ENCODE data around the gene CYP39A1. TPM values are rescaled to one million over a fixed set of nuclear protein-coding genes. Genes with fewer than 3 reads are reported as not detected.

The CYP39A1 gene
- total and polyA plus RNA-seq, 2 of the 13 experiments (the other 11 are each of a cell fraction or from before 2014, with no cell fraction given), result 0.13 TPM; not detected in 1

DNA sequence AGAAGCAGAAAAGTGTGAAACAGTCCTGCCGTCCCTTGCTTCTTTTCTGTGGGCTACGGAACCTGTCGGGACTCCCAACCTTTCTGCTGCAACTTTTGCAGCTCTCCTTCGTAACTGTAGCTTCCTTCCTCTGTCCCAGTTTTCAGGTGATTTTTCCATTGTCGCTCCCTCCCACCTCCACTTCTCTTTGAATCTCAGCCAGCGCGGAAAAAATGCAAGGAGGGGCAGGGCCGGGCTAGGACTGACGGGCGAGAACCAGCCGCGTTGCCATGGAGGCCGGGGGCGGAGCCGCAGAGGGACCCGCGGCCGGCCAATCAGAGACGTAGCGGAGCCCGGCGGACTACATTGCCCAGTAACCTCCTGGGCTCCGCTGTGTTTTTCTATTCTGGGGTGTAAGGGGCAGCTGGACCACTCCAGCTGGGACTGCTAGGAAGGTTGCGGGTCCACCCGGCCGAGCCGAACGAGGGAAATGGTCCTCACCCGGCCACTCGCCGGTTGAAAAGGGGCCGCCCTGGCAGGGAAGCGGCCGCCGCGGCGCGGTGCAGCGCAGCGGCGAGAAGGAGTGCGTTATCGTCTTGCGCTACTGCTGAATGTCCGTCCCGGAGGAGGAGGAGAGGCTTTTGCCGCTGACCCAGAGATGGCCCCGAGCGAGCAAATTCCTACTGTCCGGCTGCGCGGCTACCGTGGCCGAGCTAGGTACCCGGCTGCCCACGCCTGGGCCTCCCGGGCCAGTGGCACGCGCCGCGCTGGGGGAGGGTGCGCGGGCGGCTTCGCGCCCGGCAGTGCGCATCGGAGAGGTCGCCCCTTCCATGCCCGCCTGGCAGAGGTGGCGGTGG lies at the start of gene CYP39A1, which contains the start of gene SLC25A27 (continued):
- no peak for TF ChIP-seq NR2F1 (CRISPR knock-in tag; IDR thresholded peaks at IDR 0.05)
- TF ChIP-seq PBX2 (CRISPR knock-in tag; IDR thresholded peaks at IDR 0.05), result peak; percentile 62
- no peak for TF ChIP-seq ZNF34 (CRISPR knock-in tag; IDR thresholded peaks at IDR 0.05; ENCODE audit: borderline replicate concordance)
- TF ChIP-seq ZNF326 (CRISPR knock-in tag; IDR thresholded peaks at IDR 0.05; ENCODE audit: borderline replicate concordance), result no peak
- no peak for TF ChIP-seq ISX (CRISPR knock-in tag; conservative IDR thresholded peaks at IDR 0.05)
- TF ChIP-seq ZNF3 (CRISPR knock-in tag; IDR thresholded peaks at IDR 0.05), result no peak
- no peak for TF ChIP-seq ZNF276 (CRISPR knock-in tag; IDR thresholded peaks at IDR 0.05; ENCODE audit: low read depth)
- TF ChIP-seq GLMP (CRISPR knock-in tag; IDR thresholded peaks at IDR 0.05; ENCODE audit: borderline replicate concordance), result no peak
- 0 out of 2 replicates have a peak, but pooled peaks have one; percentile 43 for TF ChIP-seq ZNF546 (CRISPR knock-in tag; conservative IDR thresholded peaks at IDR 0.05)
- TF ChIP-seq SNAPC2 (CRISPR knock-in tag; IDR thresholded peaks at IDR 0.05), result no peak
- TF ChIP-seq ZNF792 (CRISPR knock-in tag; IDR thresholded peaks at IDR 0.05), result no peak
- TF ChIP-seq, protein P1, sequence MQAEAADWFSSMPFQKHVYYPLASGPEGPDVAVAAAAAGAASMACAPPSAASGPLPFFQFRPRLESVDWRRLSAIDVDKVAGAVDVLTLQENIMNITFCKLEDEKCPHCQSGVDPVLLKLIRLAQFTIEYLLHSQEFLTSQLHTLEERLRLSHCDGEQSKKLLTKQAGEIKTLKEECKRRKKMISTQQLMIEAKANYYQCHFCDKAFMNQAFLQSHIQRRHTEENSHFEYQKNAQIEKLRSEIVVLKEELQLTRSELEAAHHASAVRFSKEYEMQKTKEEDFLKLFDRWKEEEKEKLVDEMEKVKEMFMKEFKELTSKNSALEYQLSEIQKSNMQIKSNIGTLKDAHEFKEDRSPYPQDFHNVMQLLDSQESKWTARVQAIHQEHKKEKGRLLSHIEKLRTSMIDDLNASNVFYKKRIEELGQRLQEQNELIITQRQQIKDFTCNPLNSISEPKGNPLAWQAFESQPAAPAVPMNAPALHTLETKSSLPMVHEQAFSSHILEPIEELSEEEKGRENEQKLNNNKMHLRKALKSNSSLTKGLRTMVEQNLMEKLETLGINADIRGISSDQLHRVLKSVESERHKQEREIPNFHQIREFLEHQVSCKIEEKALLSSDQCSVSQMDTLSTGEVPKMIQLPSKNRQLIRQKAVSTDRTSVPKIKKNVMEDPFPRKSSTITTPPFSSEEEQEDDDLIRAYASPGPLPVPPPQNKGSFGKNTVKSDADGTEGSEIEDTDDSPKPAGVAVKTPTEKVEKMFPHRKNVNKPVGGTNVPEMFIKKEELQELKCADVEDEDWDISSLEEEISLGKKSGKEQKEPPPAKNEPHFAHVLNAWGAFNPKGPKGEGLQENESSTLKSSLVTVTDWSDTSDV (CRISPR knock-in tag; IDR thresholded peaks at IDR 0.05), result 0 out of 2 replicates have a peak, but pooled peaks have one; percentile 87
- no peak for TF ChIP-seq FOXP1 (IDR thresholded peaks at IDR 0.05)
- TF ChIP-seq FOXP1 (CRISPR knock-in tag; IDR thresholded peaks at IDR 0.05), result no peak
- peak; percentile 89 for TF ChIP-seq NFYB (CRISPR knock-in tag; IDR thresholded peaks at IDR 0.05)
- TF ChIP-seq, protein P2, sequence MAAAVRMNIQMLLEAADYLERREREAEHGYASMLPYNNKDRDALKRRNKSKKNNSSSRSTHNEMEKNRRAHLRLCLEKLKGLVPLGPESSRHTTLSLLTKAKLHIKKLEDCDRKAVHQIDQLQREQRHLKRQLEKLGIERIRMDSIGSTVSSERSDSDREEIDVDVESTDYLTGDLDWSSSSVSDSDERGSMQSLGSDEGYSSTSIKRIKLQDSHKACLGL (CRISPR knock-in tag; IDR thresholded peaks at IDR 0.05), result peak; percentile 42; the same call in 1 of the 2 replicates
- TF ChIP-seq ZBTB49 (CRISPR knock-in tag; IDR thresholded peaks at IDR 0.05; ENCODE audit: borderline replicate concordance), result no peak

Measured in HepG2 (cell line).